ENCODE results near the gene FAT1. TPM values are rescaled to one million over a fixed set of nuclear protein-coding genes. Genes with fewer than 3 reads are reported as not detected.
A peak's percentile ranks its signal among the peaks of the same experiment; 100 is the strongest.

FAT1 gene
- total RNA-seq, 6 experiments from 2014 or later, result 32.9 to 173 (median 69.7) TPM

- H3K9me3 ChIP-seq, result no peaks in the 10 kb centered on the region
- ATAC-seq (peak in 1 of 4 donors; percentile 39), DNase-seq (no peak)
- H3K36me3 ChIP-seq, result peaks cover 0 to 14% (median 0%) of the 10 kb centered on the region in 4 donors
- WGBS (ENCODE audit: insufficient coverage, low coverage, low lambda C conversion rate, missing lambda C conversion rate), result 45% methylated on average over 5 of the region's 5 CpGs
- H3K27ac ChIP-seq, result no peak overlapping the region
- TF ChIP-seq CTCF (IDR thresholded peaks at IDR 0.05) (no peak), POLR2A (IDR thresholded peaks at IDR 0.05) (no peak)
- no peaks in the 10 kb centered on the region for H3K27me3 ChIP-seq
- no peaks in the 10 kb centered on the region for H3K4me1 ChIP-seq
- no peak overlapping the region for H3K4me3 ChIP-seq
- intact Hi-C loops (cut with DNase I), result no loop called here
Measured at GRCh38 chr4:186710521-186711119, 13.0 kb downstream of the FAT1 start.

DNA sequence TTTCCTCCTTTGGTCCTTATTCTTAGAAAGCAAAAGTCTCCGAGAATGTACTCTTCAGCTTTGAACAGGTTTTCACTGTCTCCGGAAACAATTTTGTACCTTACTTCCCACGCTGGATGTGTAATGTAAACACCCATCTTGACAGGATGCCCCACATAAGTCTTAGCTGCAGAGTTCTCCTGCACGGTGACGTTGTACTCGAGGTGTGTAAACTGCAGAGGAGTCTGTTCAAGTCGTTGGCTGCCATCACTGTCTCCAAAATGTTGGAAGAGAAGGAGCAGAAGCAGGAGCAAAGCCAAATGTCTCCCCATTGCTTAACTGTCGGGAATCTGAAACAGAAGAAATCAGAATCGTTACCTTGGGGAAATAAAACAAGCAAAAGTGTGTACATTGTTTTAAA lies 14.1 kb downstream of the FAT1 start:
- DNase-seq (no peak), ATAC-seq (no peak)
- Histone ChIP-seq H3K9me3 (no peaks in the 10 kb centered on the region), H3K4me1 (no peaks in the 10 kb centered on the region), H3K27me3 (no peaks in the 10 kb centered on the region), H3K27ac (no peak overlapping the region), H3K4me3 (no peak overlapping the region), H3K36me3 (peaks cover 0 to 14% (median 0%) of the 10 kb centered on the region in 4 donors)
- no peak for TF ChIP-seq POLR2A (IDR thresholded peaks at IDR 0.05)
- no peak for TF ChIP-seq CTCF (IDR thresholded peaks at IDR 0.05)
- intact Hi-C loops (cut with DNase I), result no loop called here
- WGBS (ENCODE audit: insufficient coverage, low coverage, low lambda C conversion rate, missing lambda C conversion rate), result 87% methylated on average over 9 of the region's 9 CpGs

GRCh38 chr4:186708554-186708953 lies 15.1 kb downstream of the FAT1 start:
- no peak overlapping the region for H3K27ac ChIP-seq
- peaks cover 0 to 14% (median 0%) of the 10 kb centered on the region in 4 donors for H3K36me3 ChIP-seq
- no peaks in the 10 kb centered on the region for H3K4me1 ChIP-seq
- intact Hi-C loops (cut with DNase I), result no loop called here
- no peak for ATAC-seq
- TF ChIP-seq POLR2A (IDR thresholded peaks at IDR 0.05) (no peak), CTCF (IDR thresholded peaks at IDR 0.05) (no peak)
- DNase-seq, result no peak
- H3K27me3 ChIP-seq, result no peaks in the 10 kb centered on the region
- WGBS (ENCODE audit: insufficient coverage, low coverage, low lambda C conversion rate, missing lambda C conversion rate), result 88% methylated on average over 6 of the region's 6 CpGs
- no peak overlapping the region for H3K4me3 ChIP-seq
- no peaks in the 10 kb centered on the region for H3K9me3 ChIP-seq

DNA sequence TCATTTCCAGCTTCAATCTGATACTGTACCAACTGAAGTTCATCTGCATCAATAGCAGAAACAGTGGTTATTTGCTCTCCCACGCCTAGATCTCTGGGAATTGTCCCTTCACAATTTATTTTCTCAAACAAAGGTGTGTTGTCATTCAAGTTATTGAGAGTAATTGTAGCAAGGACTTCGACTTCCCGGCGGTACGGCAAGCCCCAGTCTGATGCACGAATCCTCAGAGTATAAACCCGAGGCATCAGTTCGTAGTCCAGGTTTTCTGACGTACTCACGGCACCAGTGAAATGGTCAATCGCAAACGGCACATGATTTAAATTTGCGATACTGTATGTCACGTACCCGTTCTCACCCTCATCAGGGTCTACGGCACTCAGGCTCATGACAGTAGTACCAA lies 15.7 kb downstream of the FAT1 start:
- no peaks in the 10 kb centered on the region for H3K27me3 ChIP-seq
- no peak for DNase-seq
- H3K4me3 ChIP-seq, result no peak overlapping the region
- no peak overlapping the region for H3K27ac ChIP-seq
- WGBS (ENCODE audit: insufficient coverage, low coverage, low lambda C conversion rate, missing lambda C conversion rate), result 85% methylated on average over 8 of the region's 16 CpGs
- ATAC-seq, result no peak
- intact Hi-C loops (cut with DNase I), result no loop called here
- H3K9me3 ChIP-seq, result no peaks in the 10 kb centered on the region
- peaks cover 0 to 14% (median 0%) of the 10 kb centered on the region in 4 donors for H3K36me3 ChIP-seq
- H3K4me1 ChIP-seq, result no peaks in the 10 kb centered on the region
- no peak for TF ChIP-seq CTCF (IDR thresholded peaks at IDR 0.05)
- TF ChIP-seq POLR2A (IDR thresholded peaks at IDR 0.05), result no peak

Data from right lobe of liver (tissue), 6 donors.